ENCODE data around the gene BANP.
"Not testable (repeated sequence)": the region's sequence is repeated elsewhere in the genome, so short reads cannot be mapped to it uniquely, and the experiment has no call there.

The BANP gene

GRCh38 chr16:88086571-88087516 is 135.6 kb downstream of the BANP start:
- Histone ChIP-seq H2AFZ (ENCODE audit: low read length) (no peak overlapping the region), H3K27ac (ENCODE audit: low read depth, low read length, poor library complexity, severe bottlenecking) (no peak overlapping the region)

GRCh38 chr16:88087517-88087877 is 136.3 kb downstream of the BANP start:
- H3K9me3 ChIP-seq (ENCODE audit: low read length) = no peaks in the 10 kb centered on the region
- H2AFZ ChIP-seq (ENCODE audit: low read length) = no peak overlapping the region
- H3K4me3 ChIP-seq (ENCODE audit: low read depth, low read length, poor library complexity, severe bottlenecking) = no peak overlapping the region
- no peaks in the 10 kb centered on the region for H4K20me1 ChIP-seq (ENCODE audit: insufficient read depth, low read length)
- H3K27ac ChIP-seq (ENCODE audit: low read depth, low read length, poor library complexity, severe bottlenecking) = no peak overlapping the region
- H3K4me2 ChIP-seq (ENCODE audit: low read length) = no peak overlapping the region
- H3K4me1 ChIP-seq (ENCODE audit: insufficient read depth, low read length, severe bottlenecking) = no peaks in the 10 kb centered on the region
- H3F3A ChIP-seq (ENCODE audit: insufficient read depth, low read length) = no peaks in the 10 kb centered on the region
- H3K9ac ChIP-seq (ENCODE audit: low read length) = no peak overlapping the region
- H3K9me2 ChIP-seq (ENCODE audit: low read depth, low read length) = no peaks in the 10 kb centered on the region
- H3K27me3 ChIP-seq (ENCODE audit: insufficient read depth, low read length) = no peaks in the 10 kb centered on the region
- TF ChIP-seq EZH2 (IDR thresholded peaks at IDR 0.05; ENCODE audit: borderline replicate concordance, low read length) (no peak), CTCF (IDR thresholded peaks at IDR 0.05; ENCODE audit: low read length) (no peak)
- H3K36me3 ChIP-seq (ENCODE audit: insufficient read depth, low read length) = peaks cover 4% of the 10 kb centered on the region
- no peaks in the 10 kb centered on the region for H3K79me2 ChIP-seq (ENCODE audit: insufficient read depth, low read length)

More at GRCh38 chr16:88086571-88087516, 135.6 kb downstream of the BANP start:
- no peak overlapping the region for H3K9ac ChIP-seq (ENCODE audit: low read length)
- no peak overlapping the region for H3K4me2 ChIP-seq (ENCODE audit: low read length)
- no peaks in the 10 kb centered on the region for H3K9me2 ChIP-seq (ENCODE audit: low read depth, low read length)
- no peaks in the 10 kb centered on the region for H3K4me1 ChIP-seq (ENCODE audit: insufficient read depth, low read length, severe bottlenecking)
- peaks cover 6% of the 10 kb centered on the region for H3K36me3 ChIP-seq (ENCODE audit: insufficient read depth, low read length)
- no peaks in the 10 kb centered on the region for H3K27me3 ChIP-seq (ENCODE audit: insufficient read depth, low read length)
- H3K9me3 ChIP-seq (ENCODE audit: low read length) = no peaks in the 10 kb centered on the region
- no peak overlapping the region for H3K4me3 ChIP-seq (ENCODE audit: low read depth, low read length, poor library complexity, severe bottlenecking)
- no peak for TF ChIP-seq EZH2 (IDR thresholded peaks at IDR 0.05; ENCODE audit: borderline replicate concordance, low read length)
- no peak for TF ChIP-seq CTCF (IDR thresholded peaks at IDR 0.05; ENCODE audit: low read length)
- no peaks in the 10 kb centered on the region for H3K79me2 ChIP-seq (ENCODE audit: insufficient read depth, low read length)
- no peaks in the 10 kb centered on the region for H4K20me1 ChIP-seq (ENCODE audit: insufficient read depth, low read length)
- H3F3A ChIP-seq (ENCODE audit: insufficient read depth, low read length) = no peaks in the 10 kb centered on the region

DNA sequence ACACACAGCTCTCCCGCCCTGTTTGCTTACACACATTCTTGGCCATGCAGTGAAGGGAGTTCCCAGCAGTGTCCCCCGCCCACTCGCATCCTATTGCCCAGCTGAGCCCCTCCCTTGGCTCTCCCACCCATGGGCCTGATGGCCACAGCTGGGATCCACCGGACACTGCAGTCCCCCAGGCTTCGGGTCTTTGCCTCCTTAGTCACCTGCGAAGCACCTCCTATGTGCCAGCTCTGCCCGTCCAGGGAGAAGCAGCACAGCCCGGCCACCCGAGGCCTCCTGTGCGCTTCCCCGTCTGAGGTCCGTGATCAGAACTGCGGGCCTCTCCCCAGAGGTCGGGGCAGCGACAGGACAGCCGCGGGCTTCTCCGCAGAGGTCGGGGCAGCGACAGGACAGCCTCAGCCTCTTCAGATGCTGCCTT is 136.9 kb downstream of the BANP start:
- Histone ChIP-seq H3K27ac (ENCODE audit: low read depth, low read length, poor library complexity, severe bottlenecking) (no peak overlapping the region), H3K4me3 (ENCODE audit: low read depth, low read length, poor library complexity, severe bottlenecking) (no peak overlapping the region), H3K4me1 (ENCODE audit: insufficient read depth, low read length, severe bottlenecking) (no peaks in the 10 kb centered on the region), H3K36me3 (ENCODE audit: insufficient read depth, low read length) (no peaks in the 10 kb centered on the region), H3K4me2 (ENCODE audit: low read length) (no peak overlapping the region), H3K27me3 (ENCODE audit: insufficient read depth, low read length) (no peaks in the 10 kb centered on the region), H3K9ac (ENCODE audit: low read length) (no peak overlapping the region), H3F3A (ENCODE audit: insufficient read depth, low read length) (no peaks in the 10 kb centered on the region), H3K9me2 (ENCODE audit: low read depth, low read length) (no peaks in the 10 kb centered on the region), H3K79me2 (ENCODE audit: insufficient read depth, low read length) (no peaks in the 10 kb centered on the region), H2AFZ (ENCODE audit: low read length) (no peak overlapping the region), H3K9me3 (ENCODE audit: low read length) (no peaks in the 10 kb centered on the region), H4K20me1 (ENCODE audit: insufficient read depth, low read length) (no peaks in the 10 kb centered on the region)
- TF ChIP-seq EZH2 (IDR thresholded peaks at IDR 0.05; ENCODE audit: borderline replicate concordance, low read length) (no peak), CTCF (IDR thresholded peaks at IDR 0.05; ENCODE audit: low read length) (no peak)

DNA sequence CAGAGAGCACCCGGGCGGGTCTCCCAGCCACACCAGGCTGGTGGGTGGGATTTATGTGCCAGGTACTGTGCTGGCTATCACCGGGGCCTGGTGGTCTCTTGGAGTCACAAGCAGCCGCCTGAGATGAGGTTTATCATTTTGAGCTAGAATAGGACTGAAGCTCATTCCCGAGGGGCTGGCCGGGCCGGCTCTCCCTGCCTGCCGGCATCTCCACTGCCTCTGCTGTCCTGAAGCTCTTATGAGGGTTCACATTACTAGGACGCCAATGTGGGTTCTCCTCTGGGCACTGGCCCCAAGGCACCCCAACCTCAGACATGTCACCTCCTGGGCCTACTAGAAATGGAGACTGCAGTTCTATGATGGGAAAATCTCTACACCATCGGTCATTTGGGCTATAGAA is 137.4 kb downstream of the BANP start:
- H3K4me3 ChIP-seq (ENCODE audit: low read depth, low read length, poor library complexity, severe bottlenecking); H3K9ac ChIP-seq (ENCODE audit: low read length); H3K4me1 ChIP-seq (ENCODE audit: insufficient read depth, low read length, severe bottlenecking); H3K79me2 ChIP-seq (ENCODE audit: insufficient read depth, low read length); H3K9me3 ChIP-seq (ENCODE audit: low read length); H3K27me3 ChIP-seq (ENCODE audit: insufficient read depth, low read length); H3F3A ChIP-seq (ENCODE audit: insufficient read depth, low read length); H3K27ac ChIP-seq (ENCODE audit: low read depth, low read length, poor library complexity, severe bottlenecking); H4K20me1 ChIP-seq (ENCODE audit: insufficient read depth, low read length); H2AFZ ChIP-seq (ENCODE audit: low read length); H3K36me3 ChIP-seq (ENCODE audit: insufficient read depth, low read length); H3K9me2 ChIP-seq (ENCODE audit: low read depth, low read length); H3K4me2 ChIP-seq (ENCODE audit: low read length): not testable (repeated sequence)

DNA sequence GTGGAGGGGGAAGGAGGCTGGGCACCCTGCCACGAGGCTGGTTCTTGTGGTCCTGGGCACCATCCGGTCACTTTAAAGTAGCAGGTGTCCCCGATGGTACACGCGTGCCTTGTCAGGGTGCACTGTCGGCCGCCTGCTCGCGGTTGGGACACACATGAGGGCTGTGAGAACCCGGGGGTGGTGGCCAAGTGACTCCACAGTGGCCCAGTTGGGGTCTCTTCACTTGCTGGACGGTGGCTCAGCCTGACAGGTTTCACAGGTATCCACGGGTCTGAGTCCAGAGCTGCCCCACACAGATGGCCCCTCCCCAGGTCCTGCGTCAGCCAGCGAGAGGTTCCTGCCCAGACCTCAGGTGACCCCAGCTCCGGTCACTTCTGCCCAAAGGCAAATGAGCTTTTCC is 137.8 kb downstream of the BANP start:
- H3F3A ChIP-seq (ENCODE audit: insufficient read depth, low read length) = not testable (repeated sequence)

More for the DNA sequence above, 137.8 kb downstream of the BANP start:
- H4K20me1 ChIP-seq (ENCODE audit: insufficient read depth, low read length); H2AFZ ChIP-seq (ENCODE audit: low read length); H3K4me1 ChIP-seq (ENCODE audit: insufficient read depth, low read length, severe bottlenecking); H3K79me2 ChIP-seq (ENCODE audit: insufficient read depth, low read length); H3K9me3 ChIP-seq (ENCODE audit: low read length); H3K27me3 ChIP-seq (ENCODE audit: insufficient read depth, low read length); H3K9ac ChIP-seq (ENCODE audit: low read length); H3K9me2 ChIP-seq (ENCODE audit: low read depth, low read length); H3K36me3 ChIP-seq (ENCODE audit: insufficient read depth, low read length); H3K4me2 ChIP-seq (ENCODE audit: low read length); H3K4me3 ChIP-seq (ENCODE audit: low read depth, low read length, poor library complexity, severe bottlenecking); H3K27ac ChIP-seq (ENCODE audit: low read depth, low read length, poor library complexity, severe bottlenecking): not testable (repeated sequence)

Measured in OCI-LY1 (cell line).